Measurements from ENCODE around the gene SFXN3.

The SFXN3 gene

GRCh38 chr10:101060036-101060950 is 29.3 kb downstream of the SFXN3 start:
- DNase-seq (ENCODE audit: low read depth): peak; percentile 90

GRCh38 chr10:101060951-101061623 is 30.1 kb downstream of the SFXN3 start:
- peak; percentile 82 for DNase-seq (ENCODE audit: low read depth)

GRCh38 chr10:101061624-101062231 is 30.7 kb downstream of the SFXN3 start, which contains the start of gene KAZALD1:
TSS of gene KAZALD1 (plus strand) at chr10:101061989. CDS start at chr10:101062593, 604 bp downstream.
- no peak for DNase-seq (ENCODE audit: low read depth)

GRCh38 chr10:101062232-101063049 is 31.4 kb downstream of the SFXN3 start:
- peak; percentile 29 for DNase-seq (ENCODE audit: low read depth)

DNA sequence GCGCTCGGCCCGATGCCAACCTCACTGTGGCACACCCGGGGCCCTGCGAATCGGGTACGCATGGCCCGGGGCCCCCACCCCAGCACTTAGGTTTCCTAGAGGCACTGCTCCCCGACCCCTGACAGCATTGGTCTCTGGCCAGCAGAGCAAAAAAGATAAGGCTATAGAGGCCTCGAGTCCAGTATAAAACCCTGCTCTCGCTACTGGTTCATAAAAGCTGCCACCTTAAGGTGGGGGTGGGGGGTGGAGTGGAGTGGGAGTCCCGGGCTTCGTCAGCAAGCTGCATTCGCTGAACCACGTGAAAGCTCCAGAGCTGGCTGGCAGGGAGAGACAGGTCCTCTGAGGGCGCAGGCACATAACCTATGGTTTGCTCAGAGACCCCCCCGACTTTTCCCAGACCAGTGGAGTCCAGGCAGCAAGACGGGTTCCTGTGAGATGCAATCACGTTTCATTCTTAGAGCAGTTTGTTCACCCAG is 32.1 kb downstream of the SFXN3 start:
- DNase-seq (ENCODE audit: low read depth): no peak

DNA sequence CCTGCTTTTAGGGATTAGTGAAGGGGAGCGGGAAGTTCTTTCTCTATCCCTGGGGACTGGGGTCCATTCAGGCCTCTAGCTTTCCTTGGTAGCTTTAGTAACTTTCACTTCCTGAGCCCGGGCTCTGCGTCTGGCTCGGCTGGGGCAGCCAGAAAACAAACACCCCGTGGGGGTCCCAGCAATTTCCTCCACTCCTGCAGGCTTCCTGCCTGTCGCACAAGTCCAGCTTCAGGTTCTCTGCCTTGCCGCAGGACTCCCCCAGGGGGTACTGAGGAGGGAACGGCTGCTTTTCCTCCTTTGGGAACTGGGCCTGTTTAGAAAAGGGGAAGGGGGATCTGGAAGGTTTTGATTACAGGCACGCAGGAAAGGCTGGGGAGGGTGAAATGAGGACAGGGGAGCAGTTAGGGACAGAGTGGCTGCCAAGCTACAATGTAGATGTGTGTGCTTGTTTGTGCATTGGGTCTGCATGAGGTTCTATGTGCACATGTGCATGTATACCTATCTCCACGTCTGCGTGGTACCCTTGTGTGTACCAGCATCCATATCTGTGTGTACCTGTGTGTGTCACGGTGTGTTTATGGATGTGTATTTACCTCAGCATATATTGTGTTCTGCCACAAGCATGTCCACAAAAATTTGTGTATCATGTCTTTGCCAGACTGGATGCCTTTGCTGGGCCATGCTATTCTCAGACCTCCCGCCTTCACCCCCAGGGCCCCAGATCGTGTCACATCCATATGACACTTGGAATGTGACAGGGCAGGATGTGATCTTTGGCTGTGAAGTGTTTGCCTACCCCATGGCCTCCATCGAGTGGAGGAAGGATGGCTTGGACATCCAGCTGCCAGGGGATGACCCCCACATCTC is 32.7 kb downstream of the SFXN3 start:
- DNase-seq (ENCODE audit: low read depth): no peak

DNA sequence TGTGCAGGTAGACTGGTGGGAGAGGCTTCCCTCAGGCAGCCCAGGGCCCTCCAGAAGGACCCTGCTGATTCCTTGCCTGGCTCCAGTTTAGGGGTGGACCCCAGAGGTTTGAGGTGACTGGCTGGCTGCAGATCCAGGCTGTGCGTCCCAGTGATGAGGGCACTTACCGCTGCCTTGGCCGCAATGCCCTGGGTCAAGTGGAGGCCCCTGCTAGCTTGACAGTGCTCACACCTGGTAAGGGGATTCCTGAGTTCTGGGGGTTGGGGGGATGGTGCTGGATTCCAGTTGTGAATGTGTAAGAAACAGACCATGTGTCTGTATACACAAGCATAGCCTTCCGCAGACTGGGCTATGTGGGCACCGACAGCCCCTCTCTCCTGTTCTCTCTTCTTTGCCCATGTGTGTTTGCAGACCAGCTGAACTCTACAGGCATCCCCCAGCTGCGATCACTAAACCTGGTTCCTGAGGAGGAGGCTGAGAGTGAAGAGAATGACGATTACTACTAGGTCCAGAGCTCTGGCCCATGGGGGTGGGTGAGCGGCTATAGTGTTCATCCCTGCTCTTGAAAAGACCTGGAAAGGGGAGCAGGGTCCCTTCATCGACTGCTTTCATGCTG is 33.5 kb downstream of the SFXN3 start:
- DNase-seq (ENCODE audit: low read depth): no peak

GRCh38 chr10:101065481-101066145 is 34.6 kb downstream of the SFXN3 start:
- DNase-seq (ENCODE audit: low read depth): no peak

DNA sequence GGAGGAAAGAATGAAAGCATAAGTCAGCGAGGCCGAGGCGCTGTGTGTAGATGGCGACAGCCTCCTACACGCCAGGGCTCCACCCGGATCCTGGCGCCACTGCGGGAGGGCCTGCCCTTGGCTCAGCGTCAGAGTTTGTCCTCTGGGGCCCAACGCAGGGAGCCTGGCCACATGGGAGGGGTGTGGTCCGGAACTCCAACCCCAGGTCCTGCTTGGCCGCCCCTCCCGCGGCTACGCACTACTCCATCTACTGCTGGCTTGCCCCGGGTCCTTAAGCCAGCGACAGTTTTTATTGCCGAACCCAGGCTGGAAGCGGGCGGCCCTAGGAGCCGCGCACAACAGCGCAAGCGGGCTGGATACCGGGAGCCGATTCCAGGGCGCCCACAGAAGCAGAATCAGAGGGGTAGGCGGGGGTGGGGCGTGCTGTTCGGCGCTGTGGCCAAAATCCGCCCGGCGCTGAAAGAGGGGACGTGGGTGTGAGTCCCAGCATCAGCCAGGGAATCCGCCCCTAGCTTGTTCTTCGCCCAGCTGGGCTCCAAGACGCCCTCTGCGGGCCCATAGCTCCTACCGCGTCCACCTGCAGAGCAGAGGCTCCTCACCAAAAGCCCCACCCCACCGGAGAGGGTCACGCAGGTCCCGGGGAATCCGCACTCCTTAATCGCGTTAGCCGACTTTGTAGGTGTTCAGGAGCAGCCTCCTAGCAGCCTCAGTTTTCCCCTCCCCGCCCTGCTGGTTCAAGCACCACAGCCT is 35.3 kb downstream of the SFXN3 start:
- no peak for DNase-seq (ENCODE audit: low read depth)

DNA sequence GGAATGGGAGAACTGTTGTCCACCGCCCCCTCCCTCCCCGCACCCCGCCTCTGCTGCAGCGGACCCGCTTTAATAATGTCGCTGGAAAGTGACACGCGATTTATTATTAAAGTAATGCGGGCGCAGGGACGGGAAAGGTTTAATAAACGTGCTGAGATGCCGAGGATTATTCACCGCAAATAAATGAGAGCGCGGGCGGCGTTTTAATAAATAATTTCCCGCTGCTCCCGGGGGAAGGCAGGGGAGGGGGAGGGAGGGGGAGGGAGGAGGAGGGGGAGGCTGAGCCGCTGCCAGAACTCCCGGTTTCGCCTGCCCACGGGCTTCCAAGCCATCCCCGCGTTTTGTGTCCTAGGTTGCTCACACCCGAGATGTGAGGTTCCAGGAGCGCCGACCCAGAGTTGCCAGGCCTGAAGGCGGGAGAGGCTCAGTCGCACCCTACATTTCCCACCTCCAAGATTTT is 35.9 kb downstream of the SFXN3 start:
- no peak for DNase-seq (ENCODE audit: low read depth)

- peak; percentile 66 for DNase-seq (ENCODE audit: low read depth)
These were observed 36.5 kb downstream of the SFXN3 start for GRCh38 chr10:101067356-101068083.

- no peak for DNase-seq (ENCODE audit: low read depth)
These were observed 38.4 kb downstream of the SFXN3 start for GRCh38 chr10:101069441-101069840.

DNA sequence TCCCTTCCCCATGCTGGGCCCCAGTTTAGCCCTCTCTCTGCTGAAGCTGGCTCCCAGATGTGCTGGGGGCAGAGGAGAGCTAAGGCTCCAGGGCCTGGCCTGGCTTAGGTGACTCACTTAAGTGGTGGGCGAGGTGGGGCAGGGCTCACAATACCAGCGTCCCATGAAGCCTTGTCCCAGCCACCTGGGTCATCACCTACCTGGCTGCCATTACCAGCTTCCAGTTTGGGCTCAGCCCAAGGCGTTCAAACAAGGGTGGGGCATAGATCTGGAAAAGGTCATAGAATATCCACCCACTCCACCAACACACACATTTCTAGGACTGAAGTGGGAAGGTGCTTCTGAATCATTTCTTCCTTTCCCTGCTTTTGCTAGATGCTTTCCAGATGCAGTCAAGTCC is 39.1 kb downstream of the SFXN3 start:
- no peak for DNase-seq (ENCODE audit: low read depth)

DNA sequence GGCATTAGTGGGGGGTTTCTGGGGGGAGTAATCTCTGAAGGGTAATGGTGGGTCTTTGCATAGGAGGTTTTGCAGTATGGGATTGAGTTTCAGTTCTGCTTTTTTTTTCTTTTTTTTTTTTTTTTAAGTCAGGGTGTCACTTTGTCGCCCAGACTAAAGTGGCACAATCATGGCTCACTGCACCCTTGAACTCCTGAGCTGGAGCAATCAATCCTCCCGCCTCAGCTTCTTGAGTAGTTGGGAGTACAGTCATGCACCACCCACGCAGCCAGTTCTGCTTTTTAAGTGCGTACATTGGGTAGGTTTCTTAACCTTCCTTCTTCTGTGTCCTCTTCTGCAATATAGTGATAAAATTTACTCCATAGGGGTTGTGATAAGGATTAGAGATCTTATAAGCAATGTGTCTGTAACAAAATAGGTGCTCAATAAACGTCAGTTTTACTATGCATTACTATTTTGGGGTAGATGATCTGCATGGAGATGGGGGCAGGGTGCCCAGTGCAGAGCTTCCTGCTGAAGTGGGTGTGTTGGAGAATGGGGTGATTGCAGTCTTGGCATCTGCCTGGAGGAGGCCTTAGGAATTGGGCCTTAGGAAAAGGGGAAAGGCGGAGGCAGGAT is 40.3 kb downstream of the SFXN3 start:
- peak; percentile 82 for DNase-seq (ENCODE audit: low read depth)

DNA sequence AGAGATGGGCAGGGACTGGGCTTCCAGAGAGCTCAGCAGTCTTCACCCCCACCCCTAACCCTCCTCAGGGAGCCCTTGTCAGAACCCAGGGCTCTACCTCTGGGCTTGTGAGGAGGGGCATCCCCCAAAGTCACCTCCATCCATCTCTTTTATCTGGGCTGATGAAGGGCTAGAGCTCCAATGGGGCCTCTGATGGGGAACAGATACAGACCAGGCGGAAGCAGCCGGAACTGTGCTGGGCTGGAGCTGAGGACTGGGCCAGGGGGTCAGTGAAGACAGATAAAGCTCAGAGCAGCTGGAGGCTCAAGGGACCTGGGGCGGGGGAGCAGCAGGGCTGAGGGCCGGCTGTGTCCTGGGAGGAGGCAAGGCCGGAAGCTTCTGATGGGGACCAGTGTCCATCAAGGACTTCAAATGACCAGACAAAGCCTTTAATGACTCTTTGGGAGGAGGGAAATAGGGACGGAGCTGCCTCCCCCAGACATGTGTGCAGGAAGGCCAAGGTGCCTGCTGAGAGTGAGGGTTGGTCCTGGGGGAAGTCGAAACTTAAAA is 40.9 kb downstream of the SFXN3 start:
- no peak for DNase-seq (ENCODE audit: low read depth)

GRCh38 chr10:101072923-101073322 is 41.9 kb downstream of the SFXN3 start:
- no peak for DNase-seq (ENCODE audit: low read depth)

DNA sequence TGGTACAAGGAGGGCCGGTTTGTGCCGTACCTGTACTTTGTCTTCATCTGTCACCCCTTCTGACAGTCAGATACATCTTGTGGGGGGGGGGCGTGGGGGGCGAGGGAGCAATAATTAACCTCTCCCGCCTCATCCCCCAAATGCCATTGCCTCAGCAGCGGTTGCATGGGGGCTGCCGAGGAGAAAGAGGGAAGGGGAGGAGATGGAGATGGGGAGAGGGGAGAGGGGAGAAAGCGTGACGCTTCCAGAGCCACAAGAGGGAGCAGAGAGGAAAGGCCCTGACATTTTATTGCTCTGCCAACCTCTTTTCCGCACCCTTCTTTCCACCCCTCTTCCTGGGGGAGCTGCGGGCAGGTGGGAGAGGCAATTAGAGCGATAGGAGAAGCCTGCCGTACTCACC is 42.6 kb downstream of the SFXN3 start:
- no peak for DNase-seq (ENCODE audit: low read depth)

All from amniotic epithelial cell (primary cell).